Measurements from ENCODE around the gene AFAP1. TPM values are rescaled to one million over a fixed set of nuclear protein-coding genes. Genes with fewer than 3 reads are reported as not detected.

The AFAP1 gene
- total RNA-seq, 1 experiment from 2014 or later: 23.6 TPM

DNA sequence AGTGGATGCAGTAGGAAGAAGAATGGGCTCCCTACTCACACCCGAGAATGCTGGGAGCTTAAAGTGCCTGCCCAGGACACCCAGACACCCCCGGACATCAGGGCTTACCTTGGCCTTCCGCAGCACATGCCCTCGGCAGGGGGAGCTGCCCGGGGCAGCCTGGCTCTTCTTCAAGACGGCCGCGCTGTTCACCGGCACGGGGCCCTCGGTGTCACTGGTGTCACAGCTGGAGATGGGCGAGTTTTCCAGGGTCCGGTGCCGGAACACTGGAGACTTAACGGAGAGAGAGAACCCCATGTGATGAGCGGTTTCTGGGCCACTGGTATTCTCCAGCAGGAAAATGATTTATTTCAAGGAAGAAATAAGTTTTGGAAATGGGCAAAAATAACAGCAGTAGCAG lies 170.9 kb downstream of the AFAP1 start (continued):
- TF ChIP-seq, protein P1, sequence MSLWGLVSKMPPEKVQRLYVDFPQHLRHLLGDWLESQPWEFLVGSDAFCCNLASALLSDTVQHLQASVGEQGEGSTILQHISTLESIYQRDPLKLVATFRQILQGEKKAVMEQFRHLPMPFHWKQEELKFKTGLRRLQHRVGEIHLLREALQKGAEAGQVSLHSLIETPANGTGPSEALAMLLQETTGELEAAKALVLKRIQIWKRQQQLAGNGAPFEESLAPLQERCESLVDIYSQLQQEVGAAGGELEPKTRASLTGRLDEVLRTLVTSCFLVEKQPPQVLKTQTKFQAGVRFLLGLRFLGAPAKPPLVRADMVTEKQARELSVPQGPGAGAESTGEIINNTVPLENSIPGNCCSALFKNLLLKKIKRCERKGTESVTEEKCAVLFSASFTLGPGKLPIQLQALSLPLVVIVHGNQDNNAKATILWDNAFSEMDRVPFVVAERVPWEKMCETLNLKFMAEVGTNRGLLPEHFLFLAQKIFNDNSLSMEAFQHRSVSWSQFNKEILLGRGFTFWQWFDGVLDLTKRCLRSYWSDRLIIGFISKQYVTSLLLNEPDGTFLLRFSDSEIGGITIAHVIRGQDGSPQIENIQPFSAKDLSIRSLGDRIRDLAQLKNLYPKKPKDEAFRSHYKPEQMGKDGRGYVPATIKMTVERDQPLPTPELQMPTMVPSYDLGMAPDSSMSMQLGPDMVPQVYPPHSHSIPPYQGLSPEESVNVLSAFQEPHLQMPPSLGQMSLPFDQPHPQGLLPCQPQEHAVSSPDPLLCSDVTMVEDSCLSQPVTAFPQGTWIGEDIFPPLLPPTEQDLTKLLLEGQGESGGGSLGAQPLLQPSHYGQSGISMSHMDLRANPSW (CRISPR knock-in tag; conservative IDR thresholded peaks at IDR 0.05; ENCODE audit: low read depth): no peak
- TF ChIP-seq, protein P2, sequence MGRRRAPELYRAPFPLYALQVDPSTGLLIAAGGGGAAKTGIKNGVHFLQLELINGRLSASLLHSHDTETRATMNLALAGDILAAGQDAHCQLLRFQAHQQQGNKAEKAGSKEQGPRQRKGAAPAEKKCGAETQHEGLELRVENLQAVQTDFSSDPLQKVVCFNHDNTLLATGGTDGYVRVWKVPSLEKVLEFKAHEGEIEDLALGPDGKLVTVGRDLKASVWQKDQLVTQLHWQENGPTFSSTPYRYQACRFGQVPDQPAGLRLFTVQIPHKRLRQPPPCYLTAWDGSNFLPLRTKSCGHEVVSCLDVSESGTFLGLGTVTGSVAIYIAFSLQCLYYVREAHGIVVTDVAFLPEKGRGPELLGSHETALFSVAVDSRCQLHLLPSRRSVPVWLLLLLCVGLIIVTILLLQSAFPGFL (CRISPR knock-in tag; IDR thresholded peaks at IDR 0.05; ENCODE audit: borderline replicate concordance): no peak

DNA sequence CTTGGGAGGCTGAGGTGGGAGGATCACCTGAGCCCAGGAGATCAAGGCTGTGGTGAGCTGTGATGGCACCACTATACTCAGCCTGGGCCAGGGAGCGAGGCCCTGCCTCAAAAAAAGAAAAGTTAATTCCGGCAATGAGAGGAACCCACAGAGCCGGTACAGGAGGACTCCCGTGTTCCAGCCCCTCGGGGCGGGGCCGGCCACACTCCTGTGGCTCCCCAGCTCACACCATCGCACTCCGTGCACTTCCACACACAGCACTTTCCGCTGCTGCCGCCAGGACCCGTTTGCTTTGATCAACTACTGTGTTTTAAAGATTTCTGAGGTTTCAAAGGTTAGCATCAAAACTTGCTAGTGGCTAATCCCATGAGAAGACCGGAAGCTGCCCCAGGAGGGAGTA lies 171.7 kb downstream of the AFAP1 start:
- no peak for ATAC-seq
- TF ChIP-seq SMAD4 (CRISPR knock-in tag; IDR thresholded peaks at IDR 0.05): no peak
- TF ChIP-seq, protein P3, sequence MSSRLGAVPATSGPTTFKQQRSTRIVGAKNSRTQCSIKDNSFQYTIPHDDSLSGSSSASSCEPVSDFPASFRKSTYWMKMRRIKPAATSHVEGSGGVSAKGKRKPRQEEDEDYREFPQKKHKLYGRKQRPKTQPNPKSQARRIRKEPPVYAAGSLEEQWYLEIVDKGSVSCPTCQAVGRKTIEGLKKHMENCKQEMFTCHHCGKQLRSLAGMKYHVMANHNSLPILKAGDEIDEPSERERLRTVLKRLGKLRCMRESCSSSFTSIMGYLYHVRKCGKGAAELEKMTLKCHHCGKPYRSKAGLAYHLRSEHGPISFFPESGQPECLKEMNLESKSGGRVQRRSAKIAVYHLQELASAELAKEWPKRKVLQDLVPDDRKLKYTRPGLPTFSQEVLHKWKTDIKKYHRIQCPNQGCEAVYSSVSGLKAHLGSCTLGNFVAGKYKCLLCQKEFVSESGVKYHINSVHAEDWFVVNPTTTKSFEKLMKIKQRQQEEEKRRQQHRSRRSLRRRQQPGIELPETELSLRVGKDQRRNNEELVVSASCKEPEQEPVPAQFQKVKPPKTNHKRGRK (CRISPR knock-in tag; IDR thresholded peaks at IDR 0.05; ENCODE audit: borderline replicate concordance): no peak
- TF ChIP-seq, protein P4, sequence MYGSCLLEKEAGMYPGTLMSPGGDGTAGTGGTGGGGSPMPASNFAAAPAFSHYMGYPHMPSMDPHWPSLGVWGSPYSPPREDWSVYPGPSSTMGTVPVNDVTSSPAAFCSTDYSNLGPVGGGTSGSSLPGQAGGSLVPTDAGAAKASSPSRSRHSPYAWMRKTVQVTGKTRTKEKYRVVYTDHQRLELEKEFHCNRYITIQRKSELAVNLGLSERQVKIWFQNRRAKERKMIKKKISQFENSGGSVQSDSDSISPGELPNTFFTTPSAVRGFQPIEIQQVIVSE (CRISPR knock-in tag; IDR thresholded peaks at IDR 0.05; ENCODE audit: borderline replicate concordance): no peak
- TF ChIP-seq, protein P5, sequence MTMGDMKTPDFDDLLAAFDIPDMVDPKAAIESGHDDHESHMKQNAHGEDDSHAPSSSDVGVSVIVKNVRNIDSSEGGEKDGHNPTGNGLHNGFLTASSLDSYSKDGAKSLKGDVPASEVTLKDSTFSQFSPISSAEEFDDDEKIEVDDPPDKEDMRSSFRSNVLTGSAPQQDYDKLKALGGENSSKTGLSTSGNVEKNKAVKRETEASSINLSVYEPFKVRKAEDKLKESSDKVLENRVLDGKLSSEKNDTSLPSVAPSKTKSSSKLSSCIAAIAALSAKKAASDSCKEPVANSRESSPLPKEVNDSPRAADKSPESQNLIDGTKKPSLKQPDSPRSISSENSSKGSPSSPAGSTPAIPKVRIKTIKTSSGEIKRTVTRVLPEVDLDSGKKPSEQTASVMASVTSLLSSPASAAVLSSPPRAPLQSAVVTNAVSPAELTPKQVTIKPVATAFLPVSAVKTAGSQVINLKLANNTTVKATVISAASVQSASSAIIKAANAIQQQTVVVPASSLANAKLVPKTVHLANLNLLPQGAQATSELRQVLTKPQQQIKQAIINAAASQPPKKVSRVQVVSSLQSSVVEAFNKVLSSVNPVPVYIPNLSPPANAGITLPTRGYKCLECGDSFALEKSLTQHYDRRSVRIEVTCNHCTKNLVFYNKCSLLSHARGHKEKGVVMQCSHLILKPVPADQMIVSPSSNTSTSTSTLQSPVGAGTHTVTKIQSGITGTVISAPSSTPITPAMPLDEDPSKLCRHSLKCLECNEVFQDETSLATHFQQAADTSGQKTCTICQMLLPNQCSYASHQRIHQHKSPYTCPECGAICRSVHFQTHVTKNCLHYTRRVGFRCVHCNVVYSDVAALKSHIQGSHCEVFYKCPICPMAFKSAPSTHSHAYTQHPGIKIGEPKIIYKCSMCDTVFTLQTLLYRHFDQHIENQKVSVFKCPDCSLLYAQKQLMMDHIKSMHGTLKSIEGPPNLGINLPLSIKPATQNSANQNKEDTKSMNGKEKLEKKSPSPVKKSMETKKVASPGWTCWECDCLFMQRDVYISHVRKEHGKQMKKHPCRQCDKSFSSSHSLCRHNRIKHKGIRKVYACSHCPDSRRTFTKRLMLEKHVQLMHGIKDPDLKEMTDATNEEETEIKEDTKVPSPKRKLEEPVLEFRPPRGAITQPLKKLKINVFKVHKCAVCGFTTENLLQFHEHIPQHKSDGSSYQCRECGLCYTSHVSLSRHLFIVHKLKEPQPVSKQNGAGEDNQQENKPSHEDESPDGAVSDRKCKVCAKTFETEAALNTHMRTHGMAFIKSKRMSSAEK (CRISPR knock-in tag; IDR thresholded peaks at IDR 0.05; ENCODE audit: borderline replicate concordance): no peak
- no peak for TF ChIP-seq IRF2 (CRISPR knock-in tag; IDR thresholded peaks at IDR 0.05; ENCODE audit: borderline replicate concordance, low read depth)
- TF ChIP-seq, protein P6, sequence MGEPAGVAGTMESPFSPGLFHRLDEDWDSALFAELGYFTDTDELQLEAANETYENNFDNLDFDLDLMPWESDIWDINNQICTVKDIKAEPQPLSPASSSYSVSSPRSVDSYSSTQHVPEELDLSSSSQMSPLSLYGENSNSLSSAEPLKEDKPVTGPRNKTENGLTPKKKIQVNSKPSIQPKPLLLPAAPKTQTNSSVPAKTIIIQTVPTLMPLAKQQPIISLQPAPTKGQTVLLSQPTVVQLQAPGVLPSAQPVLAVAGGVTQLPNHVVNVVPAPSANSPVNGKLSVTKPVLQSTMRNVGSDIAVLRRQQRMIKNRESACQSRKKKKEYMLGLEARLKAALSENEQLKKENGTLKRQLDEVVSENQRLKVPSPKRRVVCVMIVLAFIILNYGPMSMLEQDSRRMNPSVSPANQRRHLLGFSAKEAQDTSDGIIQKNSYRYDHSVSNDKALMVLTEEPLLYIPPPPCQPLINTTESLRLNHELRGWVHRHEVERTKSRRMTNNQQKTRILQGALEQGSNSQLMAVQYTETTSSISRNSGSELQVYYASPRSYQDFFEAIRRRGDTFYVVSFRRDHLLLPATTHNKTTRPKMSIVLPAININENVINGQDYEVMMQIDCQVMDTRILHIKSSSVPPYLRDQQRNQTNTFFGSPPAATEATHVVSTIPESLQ (CRISPR knock-in tag; IDR thresholded peaks at IDR 0.05): no peak
- TF ChIP-seq, protein P2 (CRISPR knock-in tag; IDR thresholded peaks at IDR 0.05; ENCODE audit: borderline replicate concordance): no peak
- TF ChIP-seq, protein P7, sequence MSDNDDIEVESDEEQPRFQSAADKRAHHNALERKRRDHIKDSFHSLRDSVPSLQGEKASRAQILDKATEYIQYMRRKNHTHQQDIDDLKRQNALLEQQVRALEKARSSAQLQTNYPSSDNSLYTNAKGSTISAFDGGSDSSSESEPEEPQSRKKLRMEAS (CRISPR knock-in tag; IDR thresholded peaks at IDR 0.05): no peak
- ChIA-PET CTCF (interaction anchor here (1.0 to 3.5 kb wide), 7 partner anchors 33 to 220 kb away, joined by 3 to 41 read pairs (median 5); no protein-coding TSS in a partner anchor), POLR2A (no interaction called here)
- Mint-ChIP-seq H3K4me1 (peaks cover 9% of the 10 kb centered on the region), H3K27ac (no peak overlapping the region), H3K4me3 (no peak overlapping the region), H3K36me3 (peaks cover 16% of the 10 kb centered on the region; the same call in 1 of the 2 replicates), H3K9me3 (no peaks in the 10 kb centered on the region), H3K27me3 (ENCODE audit: low read depth) (no peaks in the 10 kb centered on the region)
- DNase-seq (ENCODE audit: low spot score): no peak
